Adipocyte (in vitro differentiated cells): ENCODE data around the gene ENDOU.

Source experiments
- DNase-seq: peaks from one replicate; pipeline ENCODE4 v3.0.0-alpha.2; 2015; ENCODE audit warnings: low read depth
- H3K27me3 ChIP-seq: replicated peaks from 2 replicates; pipeline ENCODE4 v1.7.0; 2013; ENCODE audit warnings: mild to moderate bottlenecking, low read length, moderate library complexity; ENCODE audit not compliant: control insufficient read depth, insufficient read depth
- H3K36me3 ChIP-seq: 2 replicates; pipeline ENCODE4 v1.7.0; 2013; ENCODE audit warnings: low read length, mild to moderate bottlenecking, moderate library complexity; ENCODE audit not compliant: control insufficient read depth, insufficient read depth, severe bottlenecking
- H3K4me1 ChIP-seq: 2 replicates; pipeline ENCODE4 v1.7.0; 2013; ENCODE audit warnings: mild to moderate bottlenecking, low read length, moderate library complexity; ENCODE audit not compliant: control insufficient read depth, insufficient read depth
- H3K4me3 ChIP-seq: 2 replicates; pipeline ENCODE4 v1.7.0; 2013; ENCODE audit warnings: mild to moderate bottlenecking, low read length, moderate library complexity
- H3K9ac ChIP-seq: 2 replicates; pipeline ENCODE4 v1.7.0; 2013; ENCODE audit warnings: mild to moderate bottlenecking, low read length, moderate library complexity
- H3K9me3 ChIP-seq: 2 replicates; pipeline ENCODE4 v1.7.0; 2013; ENCODE audit warnings: mild to moderate bottlenecking, low read length, moderate library complexity; ENCODE audit not compliant: control insufficient read depth

Gene ENDOU

GRCh38 chr12:47747596-47748506, 22.6 kb upstream of the ENDOU start:
- H3K36me3 ChIP-seq, result no peaks in the 10 kb centered on the region
- H3K27me3 ChIP-seq, result peaks cover 18% of the 10 kb centered on the region
- peaks cover 2% of the 10 kb centered on the region for H3K4me1 ChIP-seq
- no peak overlapping the region for H3K9ac ChIP-seq
- H3K9me3 ChIP-seq, result no peaks in the 10 kb centered on the region
- DNase-seq, result no peak
- H3K4me3 ChIP-seq, result no peak overlapping the region

GRCh38 chr12:47747126-47747525, 21.8 kb upstream of the ENDOU start:
- Histone ChIP-seq H3K4me3 (no peak overlapping the region), H3K27me3 (peaks cover 22% of the 10 kb centered on the region), H3K9ac (no peak overlapping the region), H3K36me3 (no peaks in the 10 kb centered on the region), H3K9me3 (no peaks in the 10 kb centered on the region), H3K4me1 (no peaks in the 10 kb centered on the region)
- DNase-seq, result no peak

GRCh38 chr12:47746523-47746922, 21.2 kb upstream of the ENDOU start:
- peaks cover 22% of the 10 kb centered on the region for H3K27me3 ChIP-seq
- no peak for DNase-seq
- H3K9ac ChIP-seq, result no peak overlapping the region
- H3K4me1 ChIP-seq, result no peaks in the 10 kb centered on the region
- no peaks in the 10 kb centered on the region for H3K9me3 ChIP-seq
- H3K36me3 ChIP-seq, result no peaks in the 10 kb centered on the region
- H3K4me3 ChIP-seq, result no peak overlapping the region

- no peaks in the 10 kb centered on the region for H3K36me3 ChIP-seq
- H3K9ac ChIP-seq, result no peak overlapping the region
- H3K4me1 ChIP-seq, result no peaks in the 10 kb centered on the region
- DNase-seq, result no peak
- H3K27me3 ChIP-seq, result peaks cover 22% of the 10 kb centered on the region
- no peak overlapping the region for H3K4me3 ChIP-seq
- H3K9me3 ChIP-seq, result no peaks in the 10 kb centered on the region
Observed at GRCh38 chr12:47746073-47746472, 20.8 kb upstream of the ENDOU start.

GRCh38 chr12:47745485-47746041, 20.3 kb upstream of the ENDOU start:
- Histone ChIP-seq H3K9me3 (no peaks in the 10 kb centered on the region), H3K27me3 (peaks cover 22% of the 10 kb centered on the region), H3K4me1 (no peaks in the 10 kb centered on the region), H3K4me3 (no peak overlapping the region), H3K9ac (no peak overlapping the region), H3K36me3 (no peaks in the 10 kb centered on the region)
- DNase-seq, result no peak

GRCh38 chr12:47744778-47745436, 19.6 kb upstream of the ENDOU start:
- no peak overlapping the region for H3K9ac ChIP-seq
- H3K36me3 ChIP-seq, result no peaks in the 10 kb centered on the region
- DNase-seq, result no peak

GRCh38 chr12:47744005-47744651, 18.8 kb upstream of the ENDOU start:
- no peak for DNase-seq
- Histone ChIP-seq H3K9me3 (no peaks in the 10 kb centered on the region), H3K4me3 (no peak overlapping the region), H3K9ac (no peak overlapping the region), H3K4me1 (no peaks in the 10 kb centered on the region), H3K27me3 (peaks cover 22% of the 10 kb centered on the region), H3K36me3 (no peaks in the 10 kb centered on the region)

More at GRCh38 chr12:47744778-47745436, 19.6 kb upstream of the ENDOU start:
- H3K9me3 ChIP-seq, result no peaks in the 10 kb centered on the region
- peaks cover 22% of the 10 kb centered on the region for H3K27me3 ChIP-seq
- H3K4me3 ChIP-seq, result no peak overlapping the region
- no peaks in the 10 kb centered on the region for H3K4me1 ChIP-seq

GRCh38 chr12:47743311-47743860, 18.1 kb upstream of the ENDOU start:
- Histone ChIP-seq H3K27me3 (peaks cover 22% of the 10 kb centered on the region), H3K36me3 (no peaks in the 10 kb centered on the region), H3K4me1 (no peaks in the 10 kb centered on the region), H3K9me3 (no peaks in the 10 kb centered on the region), H3K4me3 (no peak overlapping the region), H3K9ac (no peak overlapping the region)
- DNase-seq, result no peak

- DNase-seq, result peak; percentile 66
- H3K36me3 ChIP-seq, result no peaks in the 10 kb centered on the region
- H3K9me3 ChIP-seq, result no peaks in the 10 kb centered on the region
- H3K4me1 ChIP-seq, result peaks cover 5% of the 10 kb centered on the region
- H3K9ac ChIP-seq, result no peak overlapping the region
- H3K4me3 ChIP-seq, result no peak overlapping the region
- peaks cover 22% of the 10 kb centered on the region for H3K27me3 ChIP-seq
Observed at GRCh38 chr12:47742253-47742825, 17.0 kb upstream of the ENDOU start.

- Histone ChIP-seq H3K36me3 (no peaks in the 10 kb centered on the region), H3K4me3 (no peak overlapping the region), H3K9ac (no peak overlapping the region), H3K4me1 (peaks cover 15% of the 10 kb centered on the region), H3K27me3 (peaks cover 22% of the 10 kb centered on the region), H3K9me3 (no peaks in the 10 kb centered on the region)
- DNase-seq, result peak; percentile 35
Observed at GRCh38 chr12:47741340-47741703, 16.0 kb upstream of the ENDOU start.
